Activated CD8-positive, alpha-beta T cell treated with anti-CD3 and anti-CD28 coated beads for 36 hours (primary cell): Measurements from ENCODE around the gene DLG2. TPM values are rescaled to one million over a fixed set of nuclear protein-coding genes. Genes with fewer than 3 reads are reported as not detected.

Experiments
- ATAC-seq: fragments of 200-7000 bp; cut with Tn5 transposase; one replicate; pipeline ENCODE4 v1.10.0; 2021; ENCODE audit warnings: mild to moderate bottlenecking, moderate library complexity
- CTCF ChIA-PET: fragments of 350-600 bp; sonication (Branson Sonifier 250); formaldehyde crosslinking; loops from one replicate; lab custom pipeline; 2021; ENCODE audit warnings: antibody characterized with exemption; lab: Charles Lee
- POLR2A ChIA-PET: fragments of 350-600 bp; sonication (Branson Sonifier 250); formaldehyde crosslinking; loops from one replicate; lab custom pipeline; 2021; ENCODE audit warnings: antibody characterized with exemption; lab: Charles Lee
- DNase-seq: peaks from one replicate; pipeline ENCODE4 v3.0.0-alpha.2; 2020
- H3K27ac Mint-ChIP-seq: one replicate; pipeline ENCODE4 v1.8.0; 2021; ENCODE audit warnings: mild to moderate bottlenecking, mixed read lengths
- H3K27me3 Mint-ChIP-seq: one replicate; pipeline ENCODE4 v1.8.0; 2021; ENCODE audit warnings: mixed read lengths
- H3K36me3 Mint-ChIP-seq: one replicate; pipeline ENCODE4 v1.8.0; 2021; ENCODE audit warnings: low read depth, mixed read lengths
- H3K4me1 Mint-ChIP-seq: one replicate; pipeline ENCODE4 v1.8.0; 2021; ENCODE audit warnings: low read depth, mixed read lengths
- H3K4me3 Mint-ChIP-seq: one replicate; pipeline ENCODE4 v1.8.0; 2021; ENCODE audit warnings: mild to moderate bottlenecking, moderate library complexity, mixed read lengths
- H3K9me3 Mint-ChIP-seq: one replicate; pipeline ENCODE4 v1.8.0; 2021; ENCODE audit warnings: mixed read lengths
- CTCF ChIP-seq: fragments of 200-600 bp; IDR thresholded peaks from one replicate; pipeline ENCODE4 v1.8.0; 2022; ENCODE audit warnings: antibody characterized with exemption, mild to moderate bottlenecking
- intact Hi-C: fragments of 100-400 bp; cut with micrococcal nuclease; formaldehyde crosslinking; loops from one replicate; pipeline ENCODE4 v1.10.0; 2022
- total RNA-seq, 2 experiments: library from RNA; stranded (reverse); gene quantifications; one replicate each; pipeline ENCODE4 v1.2.3, GENCODE V29; 2021

DLG2 gene
- total RNA-seq, 2 experiments from 2014 or later: 2.2 to 2.6 TPM

- intact Hi-C loops: no loop called here
- Mint-ChIP-seq H3K27ac (no peak overlapping the region), H3K36me3 (no peaks in the 10 kb centered on the region), H3K9me3 (no peaks in the 10 kb centered on the region), H3K4me1 (no peaks in the 10 kb centered on the region), H3K4me3 (no peak overlapping the region), H3K27me3 (no peaks in the 10 kb centered on the region)
- TF ChIP-seq CTCF: no peak
- POLR2A ChIA-PET: no interaction called here
- DNase-seq (no peak), ATAC-seq (no peak)
- CTCF ChIA-PET: no interaction called here
These were observed 1670.9 kb downstream of the DLG2 start for GRCh38 chr11:83956119-83956697.

- intact Hi-C loops: no loop called here
- Mint-ChIP-seq H3K36me3 (no peaks in the 10 kb centered on the region), H3K4me1 (no peaks in the 10 kb centered on the region), H3K4me3 (no peak overlapping the region), H3K27ac (no peak overlapping the region), H3K9me3 (no peaks in the 10 kb centered on the region), H3K27me3 (no peaks in the 10 kb centered on the region)
- no peak for DNase-seq
- TF ChIP-seq CTCF: no peak
- ATAC-seq: no peak
- ChIA-PET POLR2A (interaction anchor here (0.6 to 0.7 kb wide), 2 partner anchors 10 to 286 kb away, joined by 3 to 4 read pairs; no protein-coding TSS in a partner anchor), CTCF (no interaction called here)
These were observed 1672.4 kb downstream of the DLG2 start for GRCh38 chr11:83954780-83955179.

GRCh38 chr11:83951521-83951920 lies 1675.6 kb downstream of the DLG2 start:
- no peaks in the 10 kb centered on the region for H3K4me1 Mint-ChIP-seq
- no peaks in the 10 kb centered on the region for H3K27me3 Mint-ChIP-seq
- intact Hi-C loops: no loop called here
- POLR2A ChIA-PET: no interaction called here
- H3K4me3 Mint-ChIP-seq: no peak overlapping the region
- H3K36me3 Mint-ChIP-seq: no peaks in the 10 kb centered on the region
- H3K9me3 Mint-ChIP-seq: peaks cover 3% of the 10 kb centered on the region
- DNase-seq (no peak), ATAC-seq (no peak)
- no peak for TF ChIP-seq CTCF
- CTCF ChIA-PET: no interaction called here
- H3K27ac Mint-ChIP-seq: no peak overlapping the region

GRCh38 chr11:83948200-83948599 lies 1678.9 kb downstream of the DLG2 start:
- Mint-ChIP-seq H3K9me3 (peaks cover 3% of the 10 kb centered on the region), H3K36me3 (no peaks in the 10 kb centered on the region), H3K4me3 (no peak overlapping the region), H3K4me1 (no peaks in the 10 kb centered on the region), H3K27me3 (no peaks in the 10 kb centered on the region), H3K27ac (no peak overlapping the region)
- intact Hi-C loops: no loop called here
- ChIA-PET POLR2A (no interaction called here), CTCF (no interaction called here)
- no peak for DNase-seq
- no peak for TF ChIP-seq CTCF
- ATAC-seq: no peak

GRCh38 chr11:83945976-83946375 lies 1681.2 kb downstream of the DLG2 start:
- TF ChIP-seq CTCF: no peak
- H3K27ac Mint-ChIP-seq: no peak overlapping the region
- intact Hi-C loops: no loop called here
- H3K27me3 Mint-ChIP-seq: no peaks in the 10 kb centered on the region
- no peak overlapping the region for H3K4me3 Mint-ChIP-seq
- no peaks in the 10 kb centered on the region for H3K36me3 Mint-ChIP-seq
- ATAC-seq: no peak
- DNase-seq: no peak
- ChIA-PET POLR2A (no interaction called here), CTCF (no interaction called here)
- no peaks in the 10 kb centered on the region for H3K4me1 Mint-ChIP-seq
- peaks cover 5% of the 10 kb centered on the region for H3K9me3 Mint-ChIP-seq
